ENCODE data around the gene SAMSN1. TPM values are rescaled to one million over a fixed set of nuclear protein-coding genes. Genes with fewer than 3 reads are reported as not detected.

SAMSN1 gene
- total RNA-seq, 1 donor from 2014 or later, result 42.4 TPM

GRCh38 chr21:14487490-14488432 lies 58.4 kb downstream of the SAMSN1 start:
- DNase-seq (ENCODE audit: low spot score), result no peak

GRCh38 chr21:14486869-14487268 lies 59.2 kb downstream of the SAMSN1 start:
- no peak for DNase-seq (ENCODE audit: low spot score)

GRCh38 chr21:14484188-14485009 lies 61.7 kb downstream of the SAMSN1 start:
- DNase-seq (ENCODE audit: low spot score), result no peak

- no peak for DNase-seq (ENCODE audit: low spot score)
Observed at GRCh38 chr21:14483296-14483695, 62.8 kb downstream of the SAMSN1 start.

GRCh38 chr21:14482165-14482564 lies 64.0 kb downstream of the SAMSN1 start:
- no peak for DNase-seq (ENCODE audit: low spot score)

- no peak for DNase-seq (ENCODE audit: low spot score)
Observed at GRCh38 chr21:14480411-14481031, 65.6 kb downstream of the SAMSN1 start.

- DNase-seq (ENCODE audit: low spot score), result no peak
Observed at GRCh38 chr21:14479241-14479786, 66.8 kb downstream of the SAMSN1 start.

GRCh38 chr21:14477841-14478240 lies 68.3 kb downstream of the SAMSN1 start:
- no peak for DNase-seq (ENCODE audit: low spot score)

- no peak for DNase-seq (ENCODE audit: low spot score)
Observed at GRCh38 chr21:14477133-14477532, 69.0 kb downstream of the SAMSN1 start.

GRCh38 chr21:14474995-14475394 lies 71.1 kb downstream of the SAMSN1 start:
- no peak for DNase-seq (ENCODE audit: low spot score)

GRCh38 chr21:14469641-14470040 lies 76.5 kb downstream of the SAMSN1 start:
- DNase-seq (ENCODE audit: low spot score), result no peak

GRCh38 chr21:14466715-14467114 lies 79.4 kb downstream of the SAMSN1 start:
- DNase-seq (ENCODE audit: low spot score), result no peak

GRCh38 chr21:14457762-14458161 lies 88.4 kb downstream of the SAMSN1 start:
- no peak for DNase-seq (ENCODE audit: low spot score)

GRCh38 chr21:14456911-14457310 lies 89.2 kb downstream of the SAMSN1 start:
- no peak for DNase-seq (ENCODE audit: low spot score)

- DNase-seq (ENCODE audit: low spot score), result no peak
Observed at GRCh38 chr21:14454016-14455009, 91.8 kb downstream of the SAMSN1 start.

- no peak for DNase-seq (ENCODE audit: low spot score)
Observed at GRCh38 chr21:14453339-14454015, 92.6 kb downstream of the SAMSN1 start.

GRCh38 chr21:14452727-14453241 lies 93.3 kb downstream of the SAMSN1 start:
- DNase-seq (ENCODE audit: low spot score), result no peak

GRCh38 chr21:14452031-14452726 lies 93.9 kb downstream of the SAMSN1 start:
- no peak for DNase-seq (ENCODE audit: low spot score)

- no peak for DNase-seq (ENCODE audit: low spot score)
Observed at GRCh38 chr21:14451546-14451945, 94.6 kb downstream of the SAMSN1 start.
